Effector memory CD8-positive, alpha-beta T cell (primary cell): ENCODE results near the gene RFPL4AL1.
"Not testable (repeated sequence)": the region's sequence is repeated elsewhere in the genome, so short reads cannot be mapped to it uniquely, and the experiment has no call there.

Experiments used
- ATAC-seq: fragments of 150-1000 bp; cut with Tn5 transposase; replicated peaks from 2 replicates; pipeline ENCODE4 v1.10.0; 2021; ENCODE audit warnings: mild to moderate bottlenecking, moderate library complexity
- DNase-seq, 3 experiments: peaks; one replicate each; pipeline ENCODE4 v3.0.0; 2021
- H3K27ac Mint-ChIP-seq, 2 donors: one replicate each; pipeline ENCODE4 v1.8.0; 2022; ENCODE audit warnings: mild to moderate bottlenecking in 2 of 2, mixed read lengths in 2 of 2, moderate library complexity in 2 of 2
- H3K27me3 Mint-ChIP-seq, 2 donors: one replicate each; pipeline ENCODE4 v1.8.0; 2022; ENCODE audit warnings: mixed read lengths in 2 of 2
- H3K36me3 Mint-ChIP-seq: one replicate; pipeline ENCODE4 v1.8.0; 2022; ENCODE audit warnings: mild to moderate bottlenecking, moderate library complexity, mixed read lengths; ENCODE audit not compliant: insufficient read depth
- H3K4me1 Mint-ChIP-seq, 2 donors: one replicate each; pipeline ENCODE4 v1.8.0; 2022; ENCODE audit warnings: low read depth in 2 of 2, mixed read lengths in 2 of 2
- H3K4me3 Mint-ChIP-seq, 2 donors: one replicate each; pipeline ENCODE4 v1.8.0; 2022; ENCODE audit warnings: mild to moderate bottlenecking in 2 of 2, mixed read lengths in 2 of 2, moderate library complexity in 2 of 2
- H3K9me3 Mint-ChIP-seq, 2 donors: one replicate each; pipeline ENCODE4 v1.8.0; 2022; ENCODE audit warnings: mixed read lengths in 2 of 2
- total RNA-seq, 9 experiments: gene quantifications; one replicate each; lab custom pipeline; 2026; lab: John Stamatoyannopoulos, UW

Gene RFPL4AL1
- total RNA-seq = 0 to 0.06 (median 0) reads per million in 9 experiments

DNA sequence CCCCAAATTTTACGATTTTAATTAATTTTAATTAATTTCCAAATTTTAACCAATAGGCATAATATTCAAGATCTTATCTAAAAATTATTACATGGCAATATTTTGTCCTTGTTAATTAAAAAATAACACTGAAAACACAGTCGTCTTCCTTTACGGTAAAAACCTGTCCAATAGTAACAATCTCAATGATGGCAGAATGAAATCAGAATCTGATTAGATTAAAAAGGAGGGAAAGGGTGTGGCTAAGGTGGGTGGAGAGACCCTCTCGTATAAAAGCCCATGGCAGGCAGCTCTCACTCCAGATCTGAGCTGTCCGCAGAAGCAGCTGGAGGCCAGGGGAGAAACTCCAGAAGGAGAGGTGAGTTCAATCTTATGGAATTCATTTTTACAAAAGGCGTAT is at the start of gene RFPL4AL1:
Gene RFPL4AL1 (plus strand): TSS at position 301 of the 400 bp plus-strand sequence. CDS start 2,687 bp downstream, outside the sequence.
- peaks cover 40 to 46% of the 10 kb centered on the region in 2 donors for H3K27me3 Mint-ChIP-seq
- H3K27ac Mint-ChIP-seq, H3K4me3 Mint-ChIP-seq, ATAC-seq, DNase-seq, H3K36me3 Mint-ChIP-seq, H3K4me1 Mint-ChIP-seq, H3K9me3 Mint-ChIP-seq: not testable (repeated sequence)

DNA sequence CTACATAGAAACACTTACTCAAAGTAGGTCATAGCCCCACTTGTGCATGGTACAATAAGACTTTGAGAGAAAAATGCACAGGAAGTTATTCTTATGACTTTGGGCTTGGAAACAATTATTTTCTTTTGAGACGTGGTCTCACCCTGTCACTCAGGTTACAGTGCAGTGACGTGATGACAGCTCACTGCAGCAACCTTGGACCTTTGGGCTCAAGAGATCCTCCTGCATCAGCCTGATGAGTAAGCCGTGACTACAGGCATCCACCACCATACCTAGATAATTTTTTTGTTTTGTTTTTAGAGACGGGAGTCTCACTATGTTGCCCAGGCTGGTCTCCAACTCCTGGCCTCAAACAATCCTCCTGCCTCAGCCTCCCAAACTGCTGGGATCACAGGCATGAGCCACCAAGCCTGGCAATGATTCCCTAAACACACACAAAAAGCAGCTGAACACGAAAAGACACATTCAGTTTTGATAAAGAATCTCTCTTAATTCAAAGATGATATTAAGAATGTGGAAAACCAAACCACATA is 48.6 kb upstream of the RFPL4AL1 start:
- ATAC-seq (no peak), DNase-seq (no peak)
- Mint-ChIP-seq H3K4me1 (no peaks in the 10 kb centered on the region), H3K36me3 (no peaks in the 10 kb centered on the region), H3K4me3 (no peak overlapping the region), H3K27me3 (peaks cover 55 to 70% of the 10 kb centered on the region in 2 donors), H3K9me3 (peaks cover 13 to 14% of the 10 kb centered on the region in 2 donors), H3K27ac (no peak overlapping the region)

DNA sequence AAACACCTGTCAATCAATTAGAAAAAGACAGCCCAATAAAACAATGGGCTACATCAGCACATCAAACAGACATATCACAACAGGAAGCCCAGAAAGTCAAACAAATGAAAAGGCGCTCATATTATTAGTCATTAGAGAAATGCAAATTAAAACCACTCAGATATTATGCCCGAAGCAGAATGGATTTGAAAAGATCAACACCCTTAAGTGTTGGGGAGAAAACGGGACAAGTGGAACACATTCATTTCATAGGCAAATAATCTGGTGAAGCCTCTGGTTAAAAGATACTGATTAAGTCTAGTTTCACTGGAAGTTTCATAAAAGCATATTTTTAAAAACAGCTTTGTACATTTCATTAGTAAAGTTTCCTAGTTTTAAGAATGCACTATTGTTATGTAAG is 48.1 kb upstream of the RFPL4AL1 start:
- H3K4me1 Mint-ChIP-seq = no peaks in the 10 kb centered on the region
- ATAC-seq = no peak
- no peaks in the 10 kb centered on the region for H3K36me3 Mint-ChIP-seq
- no peak overlapping the region for H3K4me3 Mint-ChIP-seq
- H3K27me3 Mint-ChIP-seq = peaks cover 57 to 70% of the 10 kb centered on the region in 2 donors
- no peak for DNase-seq
- H3K27ac Mint-ChIP-seq = no peak overlapping the region
- peaks cover 13 to 14% of the 10 kb centered on the region in 2 donors for H3K9me3 Mint-ChIP-seq

DNA sequence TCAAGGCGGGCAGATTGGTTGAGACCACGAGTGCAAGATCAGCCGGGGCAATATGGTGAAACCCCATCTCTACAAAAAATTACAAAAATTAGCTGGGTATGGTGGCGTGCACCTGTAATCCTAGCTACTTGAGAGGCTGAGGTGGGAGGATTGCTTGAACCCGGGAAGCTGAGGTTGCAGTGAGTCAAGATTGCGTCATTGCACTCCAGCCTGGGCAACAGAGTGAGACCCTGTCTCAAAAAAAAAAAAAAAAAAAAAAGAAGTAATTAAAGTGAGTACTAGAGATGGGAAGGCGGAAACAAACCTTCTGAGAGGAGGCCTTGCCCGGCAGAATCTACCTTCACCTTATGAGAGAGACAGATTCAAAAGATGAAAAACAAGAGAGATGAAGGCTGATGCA is 45.4 kb upstream of the RFPL4AL1 start:
- no peaks in the 10 kb centered on the region for H3K4me1 Mint-ChIP-seq
- peaks cover 49 to 58% of the 10 kb centered on the region in 2 donors for H3K27me3 Mint-ChIP-seq
- peaks cover 13 to 14% of the 10 kb centered on the region in 2 donors for H3K9me3 Mint-ChIP-seq
- H3K36me3 Mint-ChIP-seq = no peaks in the 10 kb centered on the region
- no peak for ATAC-seq
- DNase-seq = no peak
- H3K4me3 Mint-ChIP-seq = no peak overlapping the region
- H3K27ac Mint-ChIP-seq = no peak overlapping the region

DNA sequence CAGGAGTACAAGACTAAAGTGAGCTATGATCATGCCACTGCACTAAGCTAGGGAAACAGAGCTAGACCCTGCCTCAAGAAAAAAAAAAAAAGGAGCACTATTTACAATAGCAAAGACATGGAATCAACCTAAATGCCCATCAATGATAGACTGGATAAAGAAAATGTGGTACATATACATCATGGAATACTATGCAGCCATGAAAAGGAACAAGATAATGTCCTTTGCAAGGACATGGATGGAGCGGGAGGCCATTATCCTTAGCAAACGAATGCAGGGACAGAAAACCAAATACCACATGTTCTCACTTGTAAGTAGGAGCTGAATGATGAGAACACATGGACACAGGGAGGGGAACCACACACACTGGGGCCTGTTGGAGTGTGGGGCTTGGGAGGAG is 38.5 kb upstream of the RFPL4AL1 start:
- H3K36me3 Mint-ChIP-seq, H3K4me1 Mint-ChIP-seq, H3K27ac Mint-ChIP-seq, DNase-seq, H3K4me3 Mint-ChIP-seq, ATAC-seq, H3K9me3 Mint-ChIP-seq: not testable (repeated sequence)
- peaks cover 10 to 19% of the 10 kb centered on the region in 2 donors for H3K27me3 Mint-ChIP-seq

- no peaks in the 10 kb centered on the region for H3K9me3 Mint-ChIP-seq
- peaks cover 2% of the 10 kb centered on the region for H3K36me3 Mint-ChIP-seq
- no peak within 1 kb of the TSS for H3K27ac Mint-ChIP-seq
- H3K27me3 Mint-ChIP-seq = peaks cover 25 to 28% of the 10 kb centered on the region in 2 donors
- no peaks in the 10 kb centered on the region for H3K4me1 Mint-ChIP-seq
- no peak within 1 kb of the TSS for H3K4me3 Mint-ChIP-seq
- ATAC-seq (no peak), DNase-seq (no peak)
Observed at GRCh38 chr19:55738302-55738701, 30.6 kb upstream of the RFPL4AL1 start, which contains the start of gene NLRP9. Gene NLRP9 (minus strand): TSS chr19:55738402. CDS start chr19:55738374, 28 bp downstream.

DNA sequence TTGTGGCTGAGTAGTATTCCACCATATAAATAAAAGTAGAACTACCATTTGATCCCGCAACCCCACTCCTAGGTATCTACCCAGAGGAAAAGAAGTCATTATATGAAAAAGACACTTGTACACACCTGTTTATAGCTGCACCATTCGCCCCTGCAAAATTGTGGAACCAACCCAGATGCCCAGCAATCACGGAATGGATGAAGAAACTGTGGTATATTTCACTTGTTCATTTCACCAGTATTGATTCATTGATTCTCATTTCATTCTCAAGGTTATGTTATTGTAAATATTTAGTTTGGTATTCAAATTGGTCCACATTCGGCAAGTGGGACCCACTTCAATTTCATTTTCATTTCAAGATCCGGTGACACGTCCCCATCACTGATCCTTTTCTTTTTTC is 18.2 kb upstream of the RFPL4AL1 start:
- Mint-ChIP-seq H3K4me3 (no peak overlapping the region), H3K9me3 (no peaks in the 10 kb centered on the region), H3K36me3 (no peaks in the 10 kb centered on the region), H3K27me3 (peaks cover 23 to 28% of the 10 kb centered on the region in 2 donors), H3K27ac (no peak overlapping the region), H3K4me1 (no peaks in the 10 kb centered on the region)
- no peak for ATAC-seq
- no peak for DNase-seq

DNA sequence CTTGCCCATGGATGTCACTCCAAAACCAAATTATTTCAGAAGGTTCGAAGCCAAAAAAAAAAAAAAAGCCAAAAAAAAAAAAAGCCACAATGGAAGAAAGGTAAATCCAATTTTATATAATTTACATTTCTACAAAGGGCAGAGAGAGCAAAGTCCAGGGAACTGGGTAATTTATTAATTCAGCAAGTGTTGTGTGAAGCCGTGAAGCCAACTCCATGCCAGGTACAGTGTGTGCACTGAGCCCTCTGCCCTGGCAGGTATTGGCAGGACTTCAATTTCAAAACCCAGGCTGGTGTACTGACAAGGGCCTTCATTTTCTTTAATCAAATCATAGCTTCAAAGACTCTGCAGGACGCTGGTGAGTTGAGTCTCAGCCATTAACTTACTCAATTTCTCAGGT is 15.5 kb upstream of the RFPL4AL1 start:
- no peaks in the 10 kb centered on the region for H3K36me3 Mint-ChIP-seq
- no peak overlapping the region for H3K27ac Mint-ChIP-seq
- H3K27me3 Mint-ChIP-seq = peaks cover 32 to 39% of the 10 kb centered on the region in 2 donors
- peaks cover 0 to 5% of the 10 kb centered on the region in 2 donors for H3K9me3 Mint-ChIP-seq
- DNase-seq (no peak), ATAC-seq (no peak)
- H3K4me3 Mint-ChIP-seq = no peak overlapping the region
- H3K4me1 Mint-ChIP-seq = no peaks in the 10 kb centered on the region

DNA sequence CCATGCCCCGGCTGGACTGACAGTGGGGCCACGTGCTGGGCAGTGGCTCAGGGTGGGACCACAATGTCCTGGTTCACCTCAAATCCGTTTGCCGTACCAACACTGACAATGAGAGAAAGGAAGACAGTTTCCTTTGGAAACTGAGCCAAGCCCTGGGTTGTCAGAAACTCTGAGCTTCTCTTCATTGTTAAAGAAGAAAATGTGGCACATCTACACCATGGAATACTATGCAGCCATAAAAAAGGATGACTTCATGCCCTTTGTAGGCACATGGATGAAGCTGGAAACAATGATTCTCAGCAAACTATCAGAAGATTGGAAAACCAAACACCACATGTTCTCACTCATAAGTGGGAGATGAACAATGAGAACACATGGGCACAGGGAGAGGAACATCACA is 12.1 kb upstream of the RFPL4AL1 start:
- not testable (repeated sequence) for ATAC-seq, H3K4me3 Mint-ChIP-seq, H3K9me3 Mint-ChIP-seq, H3K36me3 Mint-ChIP-seq, DNase-seq, H3K4me1 Mint-ChIP-seq, H3K27ac Mint-ChIP-seq
- peaks cover 40 to 60% of the 10 kb centered on the region in 2 donors for H3K27me3 Mint-ChIP-seq

DNA sequence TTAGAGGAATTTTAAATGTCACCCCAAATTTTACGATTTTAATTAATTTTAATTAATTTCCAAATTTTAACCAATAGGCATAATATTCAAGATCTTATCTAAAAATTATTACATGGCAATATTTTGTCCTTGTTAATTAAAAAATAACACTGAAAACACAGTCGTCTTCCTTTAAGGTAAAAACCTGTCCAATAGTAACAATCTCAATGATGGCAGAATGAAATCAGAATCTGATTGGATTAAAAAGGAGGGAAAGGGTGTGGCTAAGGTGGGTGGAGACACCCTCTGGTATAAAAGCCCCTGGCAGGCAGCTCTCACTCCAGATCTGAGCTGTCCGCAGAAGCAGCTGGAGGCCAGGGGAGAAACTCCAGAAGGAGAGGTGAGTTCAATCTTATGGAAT is 10.1 kb upstream of the RFPL4AL1 start, which contains the start of gene RFPL4A:
Gene RFPL4A (plus strand): TSS at position 301 of the 400 bp plus-strand sequence. CDS start 2,704 bp downstream, outside the sequence.
- H3K36me3 Mint-ChIP-seq, ATAC-seq, H3K4me1 Mint-ChIP-seq, H3K4me3 Mint-ChIP-seq, H3K9me3 Mint-ChIP-seq, DNase-seq, H3K27ac Mint-ChIP-seq: not testable (repeated sequence)
- H3K27me3 Mint-ChIP-seq = peaks cover 34 to 49% of the 10 kb centered on the region in 2 donors

- no peak for DNase-seq
- no peaks in the 10 kb centered on the region for H3K4me1 Mint-ChIP-seq
- peaks cover 0 to 3% of the 10 kb centered on the region in 2 donors for H3K9me3 Mint-ChIP-seq
- no peak overlapping the region for H3K4me3 Mint-ChIP-seq
- H3K27ac Mint-ChIP-seq = no peak overlapping the region
- H3K27me3 Mint-ChIP-seq = peaks cover 40 to 49% of the 10 kb centered on the region in 2 donors
- ATAC-seq = no peak
- H3K36me3 Mint-ChIP-seq = no peaks in the 10 kb centered on the region
Observed at GRCh38 chr19:55766466-55766865, 2.5 kb upstream of the RFPL4AL1 start.

DNA sequence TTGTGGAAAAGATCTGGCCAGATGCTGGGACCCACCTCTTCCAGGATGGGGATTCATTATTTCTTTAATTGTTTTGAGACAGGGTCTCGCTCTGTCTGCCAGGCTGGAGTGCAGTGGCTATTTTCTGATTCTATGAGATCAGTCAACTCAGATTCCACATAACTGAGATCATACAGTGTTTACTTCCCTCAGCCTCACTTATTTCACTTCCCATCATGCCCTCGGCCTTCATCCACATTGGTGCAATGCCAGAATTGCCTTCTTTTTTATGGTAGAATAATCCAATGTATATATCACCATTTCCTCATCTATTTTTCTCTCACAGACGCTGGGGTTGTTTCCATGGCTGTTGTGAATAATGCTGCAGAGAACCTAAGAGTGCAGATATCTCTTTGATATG is 714 bp downstream of the RFPL4AL1 start:
- peaks cover 38 to 45% of the 10 kb centered on the region in 2 donors for H3K27me3 Mint-ChIP-seq
- H3K9me3 Mint-ChIP-seq, H3K36me3 Mint-ChIP-seq, DNase-seq, H3K4me3 Mint-ChIP-seq, H3K27ac Mint-ChIP-seq, ATAC-seq, H3K4me1 Mint-ChIP-seq: not testable (repeated sequence)

DNA sequence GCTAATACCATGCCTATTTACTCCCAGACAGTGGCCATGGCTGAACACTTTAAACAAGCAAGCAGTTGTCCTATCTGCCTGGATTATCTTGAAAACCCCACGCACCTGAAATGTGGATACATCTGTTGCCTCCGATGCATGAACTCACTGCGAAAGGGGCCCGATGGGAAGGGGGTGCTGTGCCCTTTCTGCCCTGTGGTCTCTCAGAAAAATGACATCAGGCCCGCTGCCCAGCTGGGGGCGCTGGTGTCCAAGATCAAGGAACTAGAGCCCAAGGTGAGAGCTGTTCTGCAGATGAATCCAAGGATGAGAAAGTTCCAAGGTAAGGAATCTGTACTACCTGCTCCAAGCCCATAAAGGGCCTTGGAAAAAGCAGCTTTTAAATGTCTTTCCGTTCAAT is 8.6 kb downstream of the RFPL4AL1 start:
- H3K27me3 Mint-ChIP-seq = peaks cover 33 to 60% of the 10 kb centered on the region in 2 donors
- no peak for DNase-seq
- no peaks in the 10 kb centered on the region for H3K9me3 Mint-ChIP-seq
- H3K36me3 Mint-ChIP-seq = no peaks in the 10 kb centered on the region
- ATAC-seq = no peak
- H3K27ac Mint-ChIP-seq = no peak overlapping the region
- no peaks in the 10 kb centered on the region for H3K4me1 Mint-ChIP-seq
- no peak overlapping the region for H3K4me3 Mint-ChIP-seq

GRCh38 chr19:55778331-55778730 is 9.4 kb downstream of the RFPL4AL1 start:
- H3K4me3 Mint-ChIP-seq = no peak overlapping the region
- no peak for DNase-seq
- H3K27me3 Mint-ChIP-seq = peaks cover 33 to 63% of the 10 kb centered on the region in 2 donors
- no peaks in the 10 kb centered on the region for H3K36me3 Mint-ChIP-seq
- H3K4me1 Mint-ChIP-seq = no peaks in the 10 kb centered on the region
- H3K9me3 Mint-ChIP-seq = no peaks in the 10 kb centered on the region
- H3K27ac Mint-ChIP-seq = no peak overlapping the region
- ATAC-seq = no peak
